ENCODE data around the gene PRR20B. TPM values are rescaled to one million over a fixed set of nuclear protein-coding genes. Genes with fewer than 3 reads are reported as not detected.
"Not testable (repeated sequence)": the region's sequence is repeated elsewhere in the genome, so short reads cannot be mapped to it uniquely, and the experiment has no call there.

The PRR20B gene
- total RNA-seq, 1 experiment from 2014 or later = not detected

DNA sequence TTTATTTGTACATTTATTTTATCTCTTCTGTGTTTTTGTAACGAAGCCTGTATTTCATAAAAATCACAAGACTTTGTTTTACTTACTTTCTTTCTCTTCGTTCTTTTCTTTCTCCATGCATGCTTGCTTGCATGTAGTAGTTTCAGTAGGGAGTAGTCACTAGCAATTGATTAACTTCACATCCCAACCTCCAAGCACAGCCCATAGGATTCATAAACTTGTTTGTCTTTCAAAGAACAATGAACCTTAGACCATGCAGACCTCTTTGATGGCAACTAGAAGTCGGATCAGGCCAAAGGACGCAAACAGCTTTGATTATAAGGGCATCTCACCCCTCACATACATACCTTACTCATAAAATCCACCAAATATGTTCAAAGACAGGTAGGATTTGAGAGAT is 9.7 kb upstream of the PRR20B start:
- BruUV-seq (replicated peaks) = no TSS peak

DNA sequence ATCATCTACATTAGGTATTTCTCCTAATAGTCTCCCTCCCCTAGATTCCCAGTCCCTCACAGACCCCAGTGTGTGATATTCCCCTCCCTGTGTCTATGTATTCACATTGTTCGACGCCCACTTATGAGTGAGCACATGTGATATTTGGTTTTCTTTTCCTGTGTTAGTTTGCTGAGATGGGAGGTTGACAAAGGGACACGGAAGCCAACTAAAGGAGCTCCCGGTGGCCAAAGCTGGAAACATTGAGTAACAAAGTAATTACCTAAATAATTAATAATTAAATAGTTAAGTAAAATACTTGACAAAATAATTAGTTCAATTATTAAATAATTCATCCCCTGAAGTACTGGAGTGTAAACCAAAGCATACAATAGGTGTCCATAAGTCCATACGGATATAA is 8.3 kb upstream of the PRR20B start:
- Mint-ChIP-seq H3K27ac (ENCODE audit: low read depth, unreplicated experiment) (no peak overlapping the region), H3K27me3 (ENCODE audit: insufficient read depth, unreplicated experiment) (no peaks in the 10 kb centered on the region), H3K9me3 (ENCODE audit: unreplicated experiment) (no peaks in the 10 kb centered on the region), H3K36me3 (ENCODE audit: insufficient read depth, unreplicated experiment) (no peaks in the 10 kb centered on the region), H3K4me1 (ENCODE audit: insufficient read depth, unreplicated experiment) (no peaks in the 10 kb centered on the region), H3K4me3 (ENCODE audit: unreplicated experiment) (no peak overlapping the region)
- no peak for TF ChIP-seq CTCF (IDR thresholded peaks at IDR 0.05; ENCODE audit: unreplicated experiment)
- ChIA-PET CTCF (interaction anchor here (0.6 kb wide), 1 partner anchor 1582 kb away, joined by 3 read pairs; no protein-coding TSS in a partner anchor), POLR2A (no interaction called here)
- intact Hi-C loops (cut with micrococcal nuclease) = no loop called here
- no peak for DNase-seq (ENCODE audit: unreplicated experiment)
- BruUV-seq (replicated peaks) = no TSS peak

More for the DNA sequence above, 9.7 kb upstream of the PRR20B start:
- Mint-ChIP-seq H3K27me3 (ENCODE audit: insufficient read depth, unreplicated experiment) (no peaks in the 10 kb centered on the region), H3K36me3 (ENCODE audit: insufficient read depth, unreplicated experiment) (no peaks in the 10 kb centered on the region), H3K9me3 (ENCODE audit: unreplicated experiment) (no peaks in the 10 kb centered on the region), H3K4me1 (ENCODE audit: insufficient read depth, unreplicated experiment) (no peaks in the 10 kb centered on the region), H3K27ac (ENCODE audit: low read depth, unreplicated experiment) (no peak overlapping the region), H3K4me3 (ENCODE audit: unreplicated experiment) (no peak overlapping the region)
- POLR2A ChIA-PET = no interaction called here
- TF ChIP-seq CTCF (IDR thresholded peaks at IDR 0.05; ENCODE audit: unreplicated experiment) = no peak
- intact Hi-C loops (cut with micrococcal nuclease) = no loop called here
- CTCF ChIA-PET = no interaction called here
- no peak for DNase-seq (ENCODE audit: unreplicated experiment)

DNA sequence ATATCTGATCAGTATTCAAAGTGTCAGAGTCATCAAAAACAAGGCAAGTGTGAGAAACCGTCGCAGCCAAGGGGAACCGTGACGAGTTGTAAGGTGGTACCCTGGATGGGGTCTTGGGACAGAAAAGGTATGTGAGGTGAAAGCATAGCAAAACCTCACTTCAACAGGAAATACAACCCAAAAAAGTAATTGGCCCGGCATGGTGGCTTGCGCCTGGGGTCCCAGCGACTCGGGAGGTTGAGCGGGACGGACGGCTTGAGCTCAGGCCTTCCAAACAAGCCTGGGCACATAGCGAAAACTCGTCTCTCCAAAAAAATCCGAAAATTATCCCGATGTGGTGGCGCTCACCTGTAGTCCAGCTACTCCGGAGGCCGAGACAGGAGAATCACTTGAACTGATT is 7.5 kb upstream of the PRR20B start:
- H3K27me3 Mint-ChIP-seq (ENCODE audit: insufficient read depth, unreplicated experiment); H3K9me3 Mint-ChIP-seq (ENCODE audit: unreplicated experiment); CTCF ChIA-PET; DNase-seq (ENCODE audit: unreplicated experiment); POLR2A ChIA-PET; H3K36me3 Mint-ChIP-seq (ENCODE audit: insufficient read depth, unreplicated experiment); BruUV-seq (replicated peaks); intact Hi-C loops (cut with micrococcal nuclease); H3K4me1 Mint-ChIP-seq (ENCODE audit: insufficient read depth, unreplicated experiment); H3K27ac Mint-ChIP-seq (ENCODE audit: low read depth, unreplicated experiment); H3K4me3 Mint-ChIP-seq (ENCODE audit: unreplicated experiment): not testable (repeated sequence)

GRCh38 chr13:57140235-57140968 is 6.9 kb upstream of the PRR20B start, which contains the start of gene PRR20A:
PRR20A (plus strand) TSS chr13:57140918; CDS start chr13:57141305, 387 bp downstream.
- POLR2A ChIA-PET; DNase-seq (ENCODE audit: unreplicated experiment); H3K9me3 Mint-ChIP-seq (ENCODE audit: unreplicated experiment); CTCF ChIA-PET; H3K27me3 Mint-ChIP-seq (ENCODE audit: insufficient read depth, unreplicated experiment); H3K4me3 Mint-ChIP-seq (ENCODE audit: unreplicated experiment); BruUV-seq (replicated peaks); H3K36me3 Mint-ChIP-seq (ENCODE audit: insufficient read depth, unreplicated experiment); H3K4me1 Mint-ChIP-seq (ENCODE audit: insufficient read depth, unreplicated experiment); intact Hi-C loops (cut with micrococcal nuclease); H3K27ac Mint-ChIP-seq (ENCODE audit: low read depth, unreplicated experiment): not testable (repeated sequence)

- H3K4me1 Mint-ChIP-seq (ENCODE audit: insufficient read depth, unreplicated experiment); H3K36me3 Mint-ChIP-seq (ENCODE audit: insufficient read depth, unreplicated experiment); CTCF ChIA-PET; H3K27ac Mint-ChIP-seq (ENCODE audit: low read depth, unreplicated experiment); H3K9me3 Mint-ChIP-seq (ENCODE audit: unreplicated experiment); intact Hi-C loops (cut with micrococcal nuclease); DNase-seq (ENCODE audit: unreplicated experiment); H3K27me3 Mint-ChIP-seq (ENCODE audit: insufficient read depth, unreplicated experiment); BruUV-seq (replicated peaks); POLR2A ChIA-PET; H3K4me3 Mint-ChIP-seq (ENCODE audit: unreplicated experiment): not testable (repeated sequence)
Measured at GRCh38 chr13:57148106-57148505, 818 bp downstream of the PRR20B start.

- H3K9me3 Mint-ChIP-seq (ENCODE audit: unreplicated experiment); H3K4me1 Mint-ChIP-seq (ENCODE audit: insufficient read depth, unreplicated experiment); BruUV-seq (replicated peaks); intact Hi-C loops (cut with micrococcal nuclease); H3K27ac Mint-ChIP-seq (ENCODE audit: low read depth, unreplicated experiment); CTCF ChIA-PET; H3K27me3 Mint-ChIP-seq (ENCODE audit: insufficient read depth, unreplicated experiment); H3K36me3 Mint-ChIP-seq (ENCODE audit: insufficient read depth, unreplicated experiment); POLR2A ChIA-PET; DNase-seq (ENCODE audit: unreplicated experiment); H3K4me3 Mint-ChIP-seq (ENCODE audit: unreplicated experiment): not testable (repeated sequence)
Measured at GRCh38 chr13:57153761-57154160, 6.5 kb downstream of the PRR20B start, which contains the start of gene PRR20C. PRR20C (plus strand) TSS chr13:57154061; CDS start chr13:57154448, 387 bp downstream.

- BruUV-seq (replicated peaks); H3K36me3 Mint-ChIP-seq (ENCODE audit: insufficient read depth, unreplicated experiment); H3K4me3 Mint-ChIP-seq (ENCODE audit: unreplicated experiment); H3K4me1 Mint-ChIP-seq (ENCODE audit: insufficient read depth, unreplicated experiment); CTCF ChIA-PET; POLR2A ChIA-PET; H3K27ac Mint-ChIP-seq (ENCODE audit: low read depth, unreplicated experiment); DNase-seq (ENCODE audit: unreplicated experiment); intact Hi-C loops (cut with micrococcal nuclease); H3K27me3 Mint-ChIP-seq (ENCODE audit: insufficient read depth, unreplicated experiment); H3K9me3 Mint-ChIP-seq (ENCODE audit: unreplicated experiment): not testable (repeated sequence)
Measured at GRCh38 chr13:57160332-57160731, 13.0 kb downstream of the PRR20B start, which contains the start of gene PRR20D. PRR20D (plus strand) TSS chr13:57160632; CDS start chr13:57161019, 387 bp downstream.

DNA sequence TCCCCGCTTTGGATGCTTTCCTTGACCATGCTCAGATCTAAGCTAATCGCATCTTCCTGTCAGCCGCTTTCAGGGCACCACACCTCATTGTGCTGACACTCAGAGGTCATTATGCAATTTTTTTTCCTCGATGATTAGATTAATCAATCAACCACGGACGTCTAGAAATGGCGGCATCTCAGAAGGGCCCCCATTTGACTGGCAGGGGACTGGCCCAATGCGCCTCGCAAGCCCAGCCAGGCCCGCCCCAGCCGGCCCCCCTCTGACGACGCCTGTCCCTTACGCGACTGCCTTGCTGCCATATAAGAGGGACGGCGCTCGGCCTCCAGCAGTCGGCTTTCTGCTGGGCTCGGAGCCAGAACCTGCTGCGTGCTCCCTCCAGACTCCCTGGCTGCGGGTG is 19.6 kb downstream of the PRR20B start, which contains the start of gene PRR20E:
TSS of gene PRR20E (plus strand) at position 301 of the 400 bp plus-strand sequence. CDS start 387 bp downstream, outside the sequence.
- H3K4me3 Mint-ChIP-seq (ENCODE audit: unreplicated experiment); intact Hi-C loops (cut with micrococcal nuclease); DNase-seq (ENCODE audit: unreplicated experiment); BruUV-seq (replicated peaks); H3K27ac Mint-ChIP-seq (ENCODE audit: low read depth, unreplicated experiment); H3K36me3 Mint-ChIP-seq (ENCODE audit: insufficient read depth, unreplicated experiment); POLR2A ChIA-PET; H3K27me3 Mint-ChIP-seq (ENCODE audit: insufficient read depth, unreplicated experiment); H3K4me1 Mint-ChIP-seq (ENCODE audit: insufficient read depth, unreplicated experiment); H3K9me3 Mint-ChIP-seq (ENCODE audit: unreplicated experiment); CTCF ChIA-PET: not testable (repeated sequence)

Data from MCF 10A (cell line).